Panc1 (cell line): ENCODE results near the gene PITX3. TPM values are rescaled to one million over a fixed set of nuclear protein-coding genes. Genes with fewer than 3 reads are reported as not detected.

ENCODE experiments used
- ATAC-seq: fragments of 200-7000 bp; cut with Tn5 transposase; 2 replicates; pipeline ENCODE4 v1.9.1; 2020; ENCODE audit warnings: mild to moderate bottlenecking, moderate library complexity
- BruUV-seq: library from RNA; stranded (reverse); fragments of 400-500 nt; replicated peaks from 2 replicates; lab custom pipeline; 2021; lab: Mats Ljungman, UMichigan
- CTCF ChIA-PET: fragments of 300-600 bp; sonication (Branson Sonifier 250); formaldehyde crosslinking; loops from one replicate; lab custom pipeline; 2022; ENCODE audit warnings: antibody characterized with exemption; lab: Charles Lee
- POLR2A ChIA-PET: fragments of 300-600 bp; sonication (Branson Sonifier 250); formaldehyde crosslinking; loops from one replicate; lab custom pipeline; 2022; ENCODE audit warnings: antibody characterized with exemption; lab: Charles Lee
- DNase-seq: peaks from one replicate; pipeline ENCODE4 v3.0.0-alpha.2; 2010; ENCODE audit warnings: low read depth, low spot score
- H3K27ac ChIP-seq: 2 replicates; pipeline ENCODE4 v1.5.1; 2011; ENCODE audit warnings: mild to moderate bottlenecking, low read length, inconsistent platforms
- H3K27me3 ChIP-seq: fragments of 200-500 bp; sonication (Bioruptor generic); 2 replicates; pipeline ENCODE4 v1.6.0; 2014; ENCODE audit warnings: low read length, inconsistent platforms; ENCODE audit not compliant: control insufficient read depth, insufficient read depth
- H3K36me3 ChIP-seq: fragments of 200-500 bp; sonication (Bioruptor generic); 2 replicates; pipeline ENCODE4 v1.5.1; 2014; ENCODE audit warnings: inconsistent platforms, mild to moderate bottlenecking, low read length, moderate library complexity; ENCODE audit not compliant: control insufficient read depth, insufficient read depth
- H3K4me1 ChIP-seq: 2 replicates; pipeline ENCODE4 v1.5.1; 2011; ENCODE audit warnings: inconsistent platforms, mild to moderate bottlenecking, low read length, moderate library complexity; ENCODE audit not compliant: control insufficient read depth, insufficient read depth
- H3K4me3 ChIP-seq, 2 experiments: 2 replicates each; pipeline ENCODE4 v1.5.1; 2011 to 2012; ENCODE audit warnings: low read depth in 2 of 2, low read length in 2 of 2, mild to moderate bottlenecking in 2 of 2, inconsistent platforms in 1 of 2, moderate library complexity in 1 of 2
- H3K9me3 ChIP-seq: fragments of 200-500 bp; sonication (Bioruptor generic); 2 replicates; pipeline ENCODE4 v1.5.1; 2014; ENCODE audit warnings: low read depth, mild to moderate bottlenecking, inconsistent platforms, low read length, moderate library complexity; ENCODE audit not compliant: control insufficient read depth, insufficient read depth
- CTCF ChIP-seq: fragments of 450-650 bp; IDR thresholded peaks from 2 replicates; pipeline ENCODE4 v1.5.1; 2017; ENCODE audit warnings: mild to moderate bottlenecking
- POLR2AphosphoS5 ChIP-seq: IDR thresholded peaks from 2 replicates; pipeline ENCODE4 v1.6.1; 2012; ENCODE audit warnings: mild to moderate bottlenecking, low read depth, low read length, moderate library complexity
- REST ChIP-seq, 2 experiments: IDR thresholded peaks; 2 replicates each; pipeline ENCODE4 v1.6.1; 2011 to 2012; ENCODE audit warnings: low read depth in 2 of 2, control low read depth in 1 of 2, low read length in 1 of 2, mild to moderate bottlenecking in 1 of 2, moderate library complexity in 1 of 2; ENCODE audit not compliant: insufficient read depth in 1 of 2
- SIN3A ChIP-seq: IDR thresholded peaks from 2 replicates; pipeline ENCODE4 v1.6.1; 2012; ENCODE audit warnings: low read depth, mild to moderate bottlenecking, low read length, moderate library complexity, borderline replicate concordance; ENCODE audit not compliant: insufficient read depth
- TCF7L2 ChIP-seq: IDR thresholded peaks from 2 replicates; pipeline ENCODE4 v1.6.1; 2011; ENCODE audit warnings: mild to moderate bottlenecking, low read depth, low read length, inconsistent platforms
- in situ Hi-C: cut with HindIII; loops from 2 replicates; pipeline ENCODE4 v1.10.0; 2016; ENCODE audit warnings: low sequenced_read_pairs, low pct_unique_long_range_greater_than_20kb
- intact Hi-C: fragments of 100-400 bp; cut with micrococcal nuclease; formaldehyde crosslinking; loops from one replicate; pipeline ENCODE4 v1.10.0; 2022; ENCODE audit not compliant: unreplicated experiment
- total RNA-seq: library from RNA; stranded (reverse); gene quantifications from one replicate; pipeline ENCODE4 v1.2.1, GENCODE V29; 2021; ENCODE audit not compliant: unreplicated experiment

The PITX3 gene
- total RNA-seq, 1 experiment from 2014 or later: 0.49 TPM

GRCh38 chr10:102231357-102232318 is 9.7 kb downstream of the PITX3 start:
- DNase-seq (peak; percentile 33), ATAC-seq (peak; percentile 78)
- intact Hi-C loops: loop anchor here (5.0 kb wide), 1 partner anchor 161 kb away; no protein-coding TSS in a partner anchor
- POLR2A ChIA-PET: interaction anchor here (0.5 kb wide), 1 partner anchor 174 kb away, joined by 3 read pairs; no protein-coding TSS in a partner anchor
- H3K4me1 ChIP-seq: no peaks in the 10 kb centered on the region
- H3K4me3 ChIP-seq: peak overlapping the region; percentile 44 to 49
- no peak overlapping the region for H3K27ac ChIP-seq
- in situ Hi-C loops: no loop called here
- CTCF ChIA-PET: interaction anchor here (0.5 to 4.6 kb wide), 20 partner anchors 10 to 352 kb away, joined by 3 to 86 read pairs (median 6); partner anchors contain the start of genes GBF1 and PITX3
- TF ChIP-seq TCF7L2: no peak
- peak in 1 of 2 experiments; percentile 35; a peak in 1 of 4 replicates for TF ChIP-seq REST (IDR thresholded peaks at IDR 0.05; ENCODE audit: insufficient read depth in 1 of 2, low read depth in 2 of 2, low read length in 1 of 2)
- TF ChIP-seq SIN3A: no peak
- no peak for TF ChIP-seq POLR2AphosphoS5
- peak; percentile 99 for TF ChIP-seq CTCF
- no peaks in the 10 kb centered on the region; the same call in 1 of the 2 replicates for H3K36me3 ChIP-seq
- peaks cover 5% of the 10 kb centered on the region for H3K27me3 ChIP-seq
- H3K9me3 ChIP-seq: no peaks in the 10 kb centered on the region
- no TSS peak for BruUV-seq

- ChIA-PET CTCF (interaction anchor here (0.5 to 4.6 kb wide), 11 partner anchors 14 to 353 kb away, joined by 3 to 86 read pairs (median 11); partner anchors contain the start of gene GBF1), POLR2A (interaction anchor here (0.6 kb wide), 1 partner anchor 116 kb away, joined by 4 read pairs; no protein-coding TSS in a partner anchor)
- ATAC-seq (peak; percentile 32), DNase-seq (no peak)
- TF ChIP-seq SIN3A (no peak), TCF7L2 (no peak), REST (IDR thresholded peaks at IDR 0.05; ENCODE audit: insufficient read depth in 1 of 2, low read depth in 2 of 2, low read length in 1 of 2) (no peak), CTCF (no peak; the same call in 1 of the 2 replicates), POLR2AphosphoS5 (no peak)
- Histone ChIP-seq H3K36me3 (no peaks in the 10 kb centered on the region; the same call in 1 of the 2 replicates), H3K4me1 (no peaks in the 10 kb centered on the region), H3K9me3 (no peaks in the 10 kb centered on the region), H3K27me3 (peaks cover 5% of the 10 kb centered on the region), H3K4me3 (peak overlapping the region; percentile 44 to 49), H3K27ac (no peak overlapping the region)
- BruUV-seq: no TSS peak
- intact Hi-C loops (loop anchor here (1.0 to 5.0 kb wide), 2 partner anchors 121 to 161 kb away; no protein-coding TSS in a partner anchor), in situ Hi-C loops (no loop called here)
Measured at GRCh38 chr10:102230861-102231356, 10.4 kb downstream of the PITX3 start.
